ENCODE measurements around the gene CENATAC. TPM values are rescaled to one million over a fixed set of nuclear protein-coding genes. Genes with fewer than 3 reads are reported as not detected.

The CENATAC gene
- total and polyA plus RNA-seq, 9 of the 15 experiments (the other 6 are each of a cell fraction or from before 2014, with no cell fraction given): 2.4 to 25.5 (median 13.7) TPM

GRCh38 chr11:118997627-118998387, at the start of gene CENATAC (continued):
- TF ChIP-seq MGA (IDR thresholded peaks at IDR 0.05) (peak; percentile 95), ZFP1 (CRISPR knock-in tag; IDR thresholded peaks at IDR 0.05) (no peak), BRD4 (IDR thresholded peaks at IDR 0.05) (0 out of 2 replicates have a peak, but pooled peaks have one; percentile 37), KLF1 (tag; IDR thresholded peaks at IDR 0.05) (no peak), ZBTB17 (CRISPR knock-in tag; IDR thresholded peaks at IDR 0.05) (peak; percentile 53), MTA3 (IDR thresholded peaks at IDR 0.05; ENCODE audit: borderline replicate concordance) (0 out of 2 replicates have a peak, but pooled peaks have one; percentile 43), NR4A1 (CRISPR knock-in tag; IDR thresholded peaks at IDR 0.05) (peak; percentile 21; the same call in 1 of the 2 replicates), NR4A1 (tag; IDR thresholded peaks at IDR 0.05) (no peak), POLR2AphosphoS5 (IDR thresholded peaks at IDR 0.05; ENCODE audit: control insufficient read depth, insufficient read depth, low read depth, low read length) (peak; percentile 60; the same call in 1 of the 2 replicates), CREB3L1 (IDR thresholded peaks at IDR 0.05; ENCODE audit: borderline replicate concordance, low read depth) (peak; percentile 45; the same call in 1 of the 2 replicates), NKRF (IDR thresholded peaks at IDR 0.05; ENCODE audit: borderline replicate concordance) (peak; percentile 17; the same call in 1 of the 2 replicates)
